PC-3 (cell line): ENCODE results near the gene USP22. TPM values are rescaled to one million over a fixed set of nuclear protein-coding genes. Genes with fewer than 3 reads are reported as not detected.
"Not testable (repeated sequence)": the region's sequence is repeated elsewhere in the genome, so short reads cannot be mapped to it uniquely, and the experiment has no call there.

Experiments
- ATAC-seq: fragments of 200-7000 bp; cut with Tn5 transposase; 2 replicates; pipeline ENCODE4 v1.9.1; 2020; ENCODE audit warnings: mild to moderate bottlenecking, moderate library complexity
- BruUV-seq: library from RNA; stranded (reverse); fragments of 400-500 nt; replicated peaks from 2 replicates; lab custom pipeline; 2021; lab: Mats Ljungman, UMichigan
- CTCF ChIA-PET: fragments of 300-600 bp; sonication (Branson Sonifier 250); formaldehyde crosslinking; loops from one replicate; lab custom pipeline; 2022; ENCODE audit warnings: antibody characterized with exemption; lab: Charles Lee
- POLR2A ChIA-PET: fragments of 300-600 bp; sonication (Branson Sonifier 250); formaldehyde crosslinking; loops from one replicate; lab custom pipeline; 2022; ENCODE audit warnings: antibody characterized with exemption; ENCODE audit not compliant: unreplicated experiment; lab: Charles Lee
- DNase-seq: peaks from one replicate; pipeline ENCODE4 v3.0.0-alpha.2; 2015
- H2AFZ ChIP-seq: fragments of 300-600 bp; sonication (generic); 2 replicates; pipeline ENCODE4 v1.6.0; 2016; ENCODE audit warnings: antibody characterized with exemption, low read length
- H3F3A ChIP-seq: fragments of 300-600 bp; sonication (generic); one replicate; pipeline ENCODE4 v1.6.0; 2017; ENCODE audit warnings: antibody characterized with exemption, low read length, control low read depth, mild to moderate bottlenecking; ENCODE audit not compliant: unreplicated experiment
- H3K27ac ChIP-seq: fragments of 300-600 bp; sonication (generic); 2 replicates; pipeline ENCODE4 v1.5.1; 2016; ENCODE audit warnings: mild to moderate bottlenecking, low read length
- H3K27me3 ChIP-seq: fragments of 300-600 bp; sonication (generic); 2 replicates; pipeline ENCODE4 v1.6.1; 2016; ENCODE audit warnings: low read length, mixed read lengths
- H3K36me3 ChIP-seq: fragments of 300-600 bp; sonication (generic); 2 replicates; pipeline ENCODE4 v1.6.1; 2016; ENCODE audit warnings: low read depth, mixed run types, low read length, mixed read lengths
- H3K4me1 ChIP-seq: fragments of 300-600 bp; sonication (generic); 2 replicates; pipeline ENCODE4 v1.5.1; 2016; ENCODE audit warnings: low read length; ENCODE audit not compliant: insufficient read depth
- H3K4me2 ChIP-seq: fragments of 300-600 bp; sonication (generic); 2 replicates; pipeline ENCODE4 v1.6.0; 2016; ENCODE audit warnings: low read length
- H3K4me3 ChIP-seq: fragments of 300-600 bp; sonication (generic); 2 replicates; pipeline ENCODE4 v1.5.1; 2016; ENCODE audit warnings: mild to moderate bottlenecking, low read length, mixed read lengths
- H3K79me2 ChIP-seq: fragments of 300-600 bp; sonication (generic); 2 replicates; pipeline ENCODE4 v1.6.1; 2017; ENCODE audit warnings: low read length, mixed read lengths
- H3K9ac ChIP-seq: fragments of 300-600 bp; sonication (generic); 2 replicates; pipeline ENCODE4 v1.6.0; 2016; ENCODE audit warnings: mild to moderate bottlenecking, low read length
- H3K9me2 ChIP-seq: fragments of 300-600 bp; sonication (generic); replicated peaks from 2 replicates; pipeline ENCODE4 v1.6.1; 2016; ENCODE audit warnings: mixed run types, low read length, mixed read lengths
- H3K9me3 ChIP-seq: fragments of 300-600 bp; sonication (generic); 2 replicates; pipeline ENCODE4 v1.6.1; 2016; ENCODE audit warnings: low read length, mixed read lengths
- H4K20me1 ChIP-seq: fragments of 300-600 bp; sonication (generic); 2 replicates; pipeline ENCODE4 v1.6.1; 2016; ENCODE audit warnings: low read length, mixed read lengths
- CTCF ChIP-seq: fragments of 300-600 bp; sonication (generic); conservative IDR thresholded peaks from 2 replicates; pipeline ENCODE4 v1.5.1; 2017; ENCODE audit warnings: antibody characterized with exemption, low read depth, mild to moderate bottlenecking, low read length
- EZH2 ChIP-seq: fragments of 300-600 bp; sonication (generic); IDR thresholded peaks from one replicate; pipeline ENCODE4 v1.6.1; 2017; ENCODE audit warnings: antibody characterized with exemption, mild to moderate bottlenecking, low read length; ENCODE audit not compliant: unreplicated experiment
- EZH2phosphoT487 ChIP-seq: fragments of 300-600 bp; sonication (generic); IDR thresholded peaks from 2 replicates; pipeline ENCODE4 v1.6.1; 2018; ENCODE audit warnings: mild to moderate bottlenecking, antibody characterized with exemption, low read length, borderline replicate concordance
- intact Hi-C: fragments of 100-400 bp; cut with micrococcal nuclease; formaldehyde crosslinking; loops from 2 replicates; pipeline ENCODE4 v1.9.0; 2023
- total RNA-seq: library from RNA; depleted of rRNA; stranded (reverse); fragments of >200 nt; gene quantifications from 2 replicates; pipeline ENCODE4 v1.2.3, GENCODE V29; 2014

Gene USP22
- total RNA-seq, 1 experiment from 2014 or later, result 188 TPM

- POLR2A ChIA-PET, result no interaction called here
- ATAC-seq, result no peak
Measured at GRCh38 chr17:21061158-21061835, 18.5 kb upstream of the USP22 start.

GRCh38 chr17:21059761-21060160 lies 16.9 kb upstream of the USP22 start:
- BruUV-seq, result no TSS peak
- no peaks in the 10 kb centered on the region for H3K9me3 ChIP-seq
- CTCF ChIA-PET, result interaction anchor here (0.6 kb wide), 1 partner anchor 258 kb away, joined by 6 read pairs; no protein-coding TSS in a partner anchor
- POLR2A ChIA-PET, result no interaction called here
- H3F3A ChIP-seq, result no peaks in the 10 kb centered on the region
- no peak overlapping the region for H3K4me3 ChIP-seq
- no peaks in the 10 kb centered on the region for H3K36me3 ChIP-seq
- H3K9ac ChIP-seq, result no peak overlapping the region
- H3K4me2 ChIP-seq, result no peak overlapping the region
- ATAC-seq, result peak; percentile 48
- H3K27ac ChIP-seq, result no peak overlapping the region
- no peaks in the 10 kb centered on the region for H3K4me1 ChIP-seq
- peaks cover 4% of the 10 kb centered on the region; the same call in 1 of the 2 replicates for H3K27me3 ChIP-seq
- TF ChIP-seq CTCF, result no peak
- TF ChIP-seq EZH2, result no peak
- no peaks in the 10 kb centered on the region for H3K79me2 ChIP-seq
- no peaks in the 10 kb centered on the region for H4K20me1 ChIP-seq
- H3K9me2 ChIP-seq, result no peaks in the 10 kb centered on the region
- DNase-seq, result peak; percentile 19
- no peak overlapping the region for H2AFZ ChIP-seq
- intact Hi-C loops, result no loop called here

More at GRCh38 chr17:21061158-21061835, 18.5 kb upstream of the USP22 start:
- Histone ChIP-seq H3K9me2 (no peaks in the 10 kb centered on the region), H3F3A (no peaks in the 10 kb centered on the region), H3K79me2 (no peaks in the 10 kb centered on the region), H3K27me3 (no peaks in the 10 kb centered on the region), H3K9me3 (no peaks in the 10 kb centered on the region), H3K4me1 (no peaks in the 10 kb centered on the region), H3K9ac (no peak overlapping the region), H4K20me1 (no peaks in the 10 kb centered on the region), H3K27ac (no peak overlapping the region), H3K36me3 (no peaks in the 10 kb centered on the region), H2AFZ (no peak overlapping the region), H3K4me3 (no peak overlapping the region), H3K4me2 (no peak overlapping the region)
- CTCF ChIA-PET, result no interaction called here
- no peak for DNase-seq
- intact Hi-C loops, result no loop called here
- BruUV-seq, result no TSS peak
- no peak for TF ChIP-seq EZH2

GRCh38 chr17:21058098-21058893 lies 15.5 kb upstream of the USP22 start:
- CTCF ChIA-PET, result interaction anchor here (0.7 to 1.0 kb wide), 2 partner anchors 15 to 37 kb away, joined by 3 to 7 read pairs; no protein-coding TSS in a partner anchor

GRCh38 chr17:21053056-21053455 lies 10.2 kb upstream of the USP22 start:
- CTCF ChIA-PET, H3K27ac ChIP-seq, H2AFZ ChIP-seq, H3K9ac ChIP-seq, H3K9me3 ChIP-seq, H3K36me3 ChIP-seq, H3K27me3 ChIP-seq, H3K9me2 ChIP-seq, H3K4me1 ChIP-seq, intact Hi-C loops, H4K20me1 ChIP-seq, H3K4me3 ChIP-seq, H3K79me2 ChIP-seq, BruUV-seq, H3K4me2 ChIP-seq, ATAC-seq, DNase-seq, H3F3A ChIP-seq, POLR2A ChIA-PET: not testable (repeated sequence)

More at GRCh38 chr17:21058098-21058893, 15.5 kb upstream of the USP22 start:
- intact Hi-C loops, result no loop called here
- Histone ChIP-seq H3K9me2 (no peaks in the 10 kb centered on the region), H3K79me2 (no peaks in the 10 kb centered on the region), H3K4me2 (no peak overlapping the region), H3K27ac (no peak overlapping the region), H3K9ac (no peak overlapping the region), H3K27me3 (peaks cover 4% of the 10 kb centered on the region; the same call in 1 of the 2 replicates), H3K36me3 (no peaks in the 10 kb centered on the region), H3K9me3 (no peaks in the 10 kb centered on the region), H2AFZ (no peak overlapping the region), H3K4me1 (no peaks in the 10 kb centered on the region), H4K20me1 (no peaks in the 10 kb centered on the region), H3F3A (no peaks in the 10 kb centered on the region), H3K4me3 (no peak overlapping the region)
- TF ChIP-seq EZH2phosphoT487 (no peak), CTCF (peak; percentile 38; the same call in 1 of the 2 replicates)
- POLR2A ChIA-PET, result no interaction called here
- DNase-seq, result peak; percentile 56
- no TSS peak for BruUV-seq
- ATAC-seq, result peak; percentile 61
